Activated CD4-positive, alpha-beta T cell treated with anti-CD3 and anti-CD28 coated beads, Interleukin-2, amount 10 ng/mL, durations not matched to agents 24 days and 14 days (primary cell): ENCODE results near the gene NFATC3. TPM values are rescaled to one million over a fixed set of nuclear protein-coding genes. Genes with fewer than 3 reads are reported as not detected.
A peak's percentile ranks its signal among the peaks of the same experiment; 100 is the strongest.
"Not testable (repeated sequence)": the region's sequence is repeated elsewhere in the genome, so short reads cannot be mapped to it uniquely, and the experiment has no call there.

Experiments used
- DNase-seq: peaks from one replicate; pipeline ENCODE4 v3.0.0; 2022
- H3K27ac Mint-ChIP-seq: one replicate; pipeline ENCODE4 v1.8.0; 2022; ENCODE audit warnings: mild to moderate bottlenecking, mixed read lengths
- H3K27me3 Mint-ChIP-seq: one replicate; pipeline ENCODE4 v1.8.0; 2022; ENCODE audit warnings: mixed read lengths
- H3K36me3 Mint-ChIP-seq: one replicate; pipeline ENCODE4 v1.8.0; 2022; ENCODE audit warnings: low read depth, mild to moderate bottlenecking, mixed read lengths
- H3K4me1 Mint-ChIP-seq: one replicate; pipeline ENCODE4 v1.8.0; 2021; ENCODE audit warnings: mixed read lengths
- H3K4me3 Mint-ChIP-seq: one replicate; pipeline ENCODE4 v1.8.0; 2022; ENCODE audit warnings: mild to moderate bottlenecking, moderate library complexity, mixed read lengths
- H3K9me3 Mint-ChIP-seq: one replicate; pipeline ENCODE4 v1.8.0; 2021; ENCODE audit warnings: mixed read lengths
- intact Hi-C: fragments of 100-400 bp; cut with micrococcal nuclease; formaldehyde crosslinking; loops from one replicate; pipeline ENCODE4 v1.15.1; 2023
- total RNA-seq: library from RNA; stranded (reverse); gene quantifications from 2 replicates; pipeline ENCODE4 v1.2.3, GENCODE V29; 2022

The NFATC3 gene
- total RNA-seq, 1 donor from 2014 or later = 146 TPM

GRCh38 chr16:68107230-68107928, 22.2 kb downstream of the NFATC3 start:
- H3K4me3 Mint-ChIP-seq, DNase-seq, intact Hi-C loops, H3K27me3 Mint-ChIP-seq, H3K27ac Mint-ChIP-seq: not testable (repeated sequence)
- peaks cover 35% of the 10 kb centered on the region for H3K9me3 Mint-ChIP-seq
- peaks cover 56% of the 10 kb centered on the region for H3K4me1 Mint-ChIP-seq
- peaks cover 65% of the 10 kb centered on the region for H3K36me3 Mint-ChIP-seq

- H3K27ac Mint-ChIP-seq, H3K27me3 Mint-ChIP-seq, H3K4me3 Mint-ChIP-seq, DNase-seq, intact Hi-C loops: not testable (repeated sequence)
- peaks cover 39% of the 10 kb centered on the region for H3K9me3 Mint-ChIP-seq
- H3K4me1 Mint-ChIP-seq = peaks cover 54% of the 10 kb centered on the region
- H3K36me3 Mint-ChIP-seq = peaks cover 59% of the 10 kb centered on the region
Measured at GRCh38 chr16:68109156-68109555, 24.0 kb downstream of the NFATC3 start.

- Mint-ChIP-seq H3K36me3 (peaks cover 47% of the 10 kb centered on the region), H3K9me3 (peaks cover 35% of the 10 kb centered on the region), H3K27ac (peak overlapping the region; percentile 11), H3K4me1 (peaks cover 49% of the 10 kb centered on the region)
- DNase-seq, intact Hi-C loops, H3K27me3 Mint-ChIP-seq, H3K4me3 Mint-ChIP-seq: not testable (repeated sequence)
Measured at GRCh38 chr16:68110611-68111010, 25.4 kb downstream of the NFATC3 start.

- Mint-ChIP-seq H3K27me3 (no peaks in the 10 kb centered on the region), H3K27ac (peak overlapping the region; percentile 61), H3K4me1 (peaks cover 51% of the 10 kb centered on the region), H3K4me3 (no peak overlapping the region), H3K9me3 (peaks cover 35% of the 10 kb centered on the region), H3K36me3 (peaks cover 46% of the 10 kb centered on the region)
- intact Hi-C loops = no loop called here
- no peak for DNase-seq
Measured at GRCh38 chr16:68111379-68111778, 26.2 kb downstream of the NFATC3 start.

GRCh38 chr16:68113059-68113761, 28.0 kb downstream of the NFATC3 start:
- intact Hi-C loops = no loop called here
- Mint-ChIP-seq H3K27ac (no peak overlapping the region), H3K4me3 (no peak overlapping the region), H3K36me3 (peaks cover 41% of the 10 kb centered on the region), H3K27me3 (no peaks in the 10 kb centered on the region), H3K4me1 (peaks cover 53% of the 10 kb centered on the region), H3K9me3 (peaks cover 32% of the 10 kb centered on the region)
- no peak for DNase-seq

GRCh38 chr16:68113765-68114240, 28.6 kb downstream of the NFATC3 start:
- peaks cover 51% of the 10 kb centered on the region for H3K4me1 Mint-ChIP-seq
- peaks cover 36% of the 10 kb centered on the region for H3K36me3 Mint-ChIP-seq
- no peak for DNase-seq
- peaks cover 26% of the 10 kb centered on the region for H3K9me3 Mint-ChIP-seq
- H3K27me3 Mint-ChIP-seq = no peaks in the 10 kb centered on the region
- H3K27ac Mint-ChIP-seq = no peak overlapping the region
- intact Hi-C loops = no loop called here
- H3K4me3 Mint-ChIP-seq = no peak overlapping the region

- H3K4me3 Mint-ChIP-seq, H3K27me3 Mint-ChIP-seq, H3K27ac Mint-ChIP-seq, DNase-seq, intact Hi-C loops: not testable (repeated sequence)
- Mint-ChIP-seq H3K36me3 (peaks cover 31% of the 10 kb centered on the region), H3K9me3 (peaks cover 15% of the 10 kb centered on the region), H3K4me1 (peaks cover 56% of the 10 kb centered on the region)
Measured at GRCh38 chr16:68114939-68115338, 29.8 kb downstream of the NFATC3 start.

- peaks cover 52% of the 10 kb centered on the region for H3K4me1 Mint-ChIP-seq
- H3K27me3 Mint-ChIP-seq = no peaks in the 10 kb centered on the region
- H3K9me3 Mint-ChIP-seq = peaks cover 10% of the 10 kb centered on the region
- H3K4me3 Mint-ChIP-seq = no peak overlapping the region
- intact Hi-C loops = loop anchor here (1.0 kb wide), 1 partner anchor 22 kb away; no protein-coding TSS in a partner anchor
- no peak overlapping the region for H3K27ac Mint-ChIP-seq
- no peak for DNase-seq
- peaks cover 26% of the 10 kb centered on the region for H3K36me3 Mint-ChIP-seq
Measured at GRCh38 chr16:68115851-68116250, 30.7 kb downstream of the NFATC3 start.

GRCh38 chr16:68116256-68116867, 31.2 kb downstream of the NFATC3 start:
- Mint-ChIP-seq H3K27ac (no peak overlapping the region), H3K9me3 (peaks cover 7% of the 10 kb centered on the region), H3K4me1 (peaks cover 49% of the 10 kb centered on the region), H3K36me3 (peaks cover 21% of the 10 kb centered on the region), H3K4me3 (no peak overlapping the region), H3K27me3 (no peaks in the 10 kb centered on the region)
- intact Hi-C loops = loop anchor here (1.0 kb wide), 1 partner anchor 22 kb away; no protein-coding TSS in a partner anchor
- peak; percentile 64 for DNase-seq

- no peak overlapping the region for H3K4me3 Mint-ChIP-seq
- H3K9me3 Mint-ChIP-seq = peaks cover under 1% of the 10 kb centered on the region
- peaks cover 23% of the 10 kb centered on the region for H3K36me3 Mint-ChIP-seq
- intact Hi-C loops = no loop called here
- H3K27ac Mint-ChIP-seq = peak overlapping the region; percentile 68
- no peaks in the 10 kb centered on the region for H3K27me3 Mint-ChIP-seq
- peaks cover 52% of the 10 kb centered on the region for H3K4me1 Mint-ChIP-seq
- DNase-seq = no peak
Measured at GRCh38 chr16:68117884-68118283, 32.7 kb downstream of the NFATC3 start.

GRCh38 chr16:68118954-68119353, 33.8 kb downstream of the NFATC3 start:
- Mint-ChIP-seq H3K36me3 (peaks cover 22% of the 10 kb centered on the region), H3K4me1 (peaks cover 46% of the 10 kb centered on the region)
- H3K27ac Mint-ChIP-seq, H3K4me3 Mint-ChIP-seq, DNase-seq, H3K9me3 Mint-ChIP-seq, intact Hi-C loops, H3K27me3 Mint-ChIP-seq: not testable (repeated sequence)

GRCh38 chr16:68120496-68120895, 35.3 kb downstream of the NFATC3 start:
- H3K27me3 Mint-ChIP-seq, H3K27ac Mint-ChIP-seq, DNase-seq, H3K4me3 Mint-ChIP-seq, intact Hi-C loops, H3K9me3 Mint-ChIP-seq: not testable (repeated sequence)
- peaks cover 21% of the 10 kb centered on the region for H3K36me3 Mint-ChIP-seq
- H3K4me1 Mint-ChIP-seq = peaks cover 40% of the 10 kb centered on the region

GRCh38 chr16:68126395-68126794, 41.2 kb downstream of the NFATC3 start:
- peak overlapping the region; percentile 4 for H3K27ac Mint-ChIP-seq
- DNase-seq = no peak
- H3K4me3 Mint-ChIP-seq = no peak overlapping the region
- no peaks in the 10 kb centered on the region for H3K9me3 Mint-ChIP-seq
- intact Hi-C loops = no loop called here
- no peaks in the 10 kb centered on the region for H3K27me3 Mint-ChIP-seq
- H3K4me1 Mint-ChIP-seq = peaks cover 37% of the 10 kb centered on the region
- peaks cover 35% of the 10 kb centered on the region for H3K36me3 Mint-ChIP-seq
